G401 (cell line): ENCODE results near the gene SASH3. TPM values are rescaled to one million over a fixed set of nuclear protein-coding genes. Genes with fewer than 3 reads are reported as not detected.
A peak's percentile ranks its signal among the peaks of the same experiment; 100 is the strongest.

Experiments used
- DNase-seq: peaks from one replicate; pipeline ENCODE4 v3.0.0-alpha.2; 2015; ENCODE audit warnings: low spot score
- in situ Hi-C: cut with HindIII; loops from 2 replicates; pipeline ENCODE4 v1.10.0; 2016; ENCODE audit warnings: low sequenced_read_pairs, mixed read lengths
- total RNA-seq: library from RNA; depleted of rRNA; stranded (reverse); fragments of >200 nt; shearing (Covaris generic); gene quantifications from 2 replicates; pipeline ENCODE4 v1.2.3, GENCODE V29; 2014

SASH3 gene
- total RNA-seq, 1 experiment from 2014 or later = not detected

GRCh38 chrX:129755779-129756650 is 23.7 kb upstream of the SASH3 start:
- DNase-seq = no peak
- in situ Hi-C loops = no loop called here

- DNase-seq = peak; percentile 3
Observed at GRCh38 chrX:129759576-129760061, 20.1 kb upstream of the SASH3 start.

GRCh38 chrX:129760155-129760554 is 19.6 kb upstream of the SASH3 start:
- DNase-seq = no peak
- in situ Hi-C loops = no loop called here

More at GRCh38 chrX:129759576-129760061, 20.1 kb upstream of the SASH3 start:
- in situ Hi-C loops = no loop called here

GRCh38 chrX:129760981-129761380 is 18.8 kb upstream of the SASH3 start:
- DNase-seq = no peak
- in situ Hi-C loops = no loop called here

- DNase-seq = no peak
- in situ Hi-C loops = no loop called here
Observed at GRCh38 chrX:129761596-129761995, 18.2 kb upstream of the SASH3 start.

- in situ Hi-C loops = no loop called here
- no peak for DNase-seq
Observed at GRCh38 chrX:129762448-129762847, 17.3 kb upstream of the SASH3 start.

GRCh38 chrX:129763666-129764065 is 16.1 kb upstream of the SASH3 start:
- in situ Hi-C loops = no loop called here

GRCh38 chrX:129768186-129768585 is 11.6 kb upstream of the SASH3 start:
- in situ Hi-C loops = no loop called here
- DNase-seq = no peak

More at GRCh38 chrX:129763666-129764065, 16.1 kb upstream of the SASH3 start:
- no peak for DNase-seq

- DNase-seq = no peak
- in situ Hi-C loops = no loop called here
Observed at GRCh38 chrX:129768586-129769466, 10.9 kb upstream of the SASH3 start.

- DNase-seq = no peak
- in situ Hi-C loops = no loop called here
Observed at GRCh38 chrX:129769467-129770154, 10.1 kb upstream of the SASH3 start.

GRCh38 chrX:129771266-129771995 is 8.3 kb upstream of the SASH3 start:
- in situ Hi-C loops = no loop called here
- DNase-seq = no peak

- DNase-seq = no peak
- in situ Hi-C loops = no loop called here
Observed at GRCh38 chrX:129772796-129773431, 6.8 kb upstream of the SASH3 start.

GRCh38 chrX:129773649-129774458 is 5.9 kb upstream of the SASH3 start:
- in situ Hi-C loops = no loop called here

GRCh38 chrX:129777218-129778030 is 2.3 kb upstream of the SASH3 start:
- in situ Hi-C loops = no loop called here

More at GRCh38 chrX:129773649-129774458, 5.9 kb upstream of the SASH3 start:
- DNase-seq = no peak

GRCh38 chrX:129779086-129779672 is 570 bp upstream of the SASH3 start:
- in situ Hi-C loops = no loop called here
- DNase-seq = no peak

More at GRCh38 chrX:129777218-129778030, 2.3 kb upstream of the SASH3 start:
- DNase-seq = no peak

- DNase-seq = no peak
- in situ Hi-C loops = no loop called here
Observed at GRCh38 chrX:129780441-129781105, 824 bp downstream of the SASH3 start.
